Stimulated activated naive CD4-positive, alpha-beta T cell treated with Interleukin-2 at 50 U/mL for 16 hours (primary cell): ENCODE results near the gene GRM8.

ENCODE experiments used
- DNase-seq: peaks from one replicate; lab custom pipeline; 2025; lab: John Stamatoyannopoulos, UW

Gene GRM8

DNA sequence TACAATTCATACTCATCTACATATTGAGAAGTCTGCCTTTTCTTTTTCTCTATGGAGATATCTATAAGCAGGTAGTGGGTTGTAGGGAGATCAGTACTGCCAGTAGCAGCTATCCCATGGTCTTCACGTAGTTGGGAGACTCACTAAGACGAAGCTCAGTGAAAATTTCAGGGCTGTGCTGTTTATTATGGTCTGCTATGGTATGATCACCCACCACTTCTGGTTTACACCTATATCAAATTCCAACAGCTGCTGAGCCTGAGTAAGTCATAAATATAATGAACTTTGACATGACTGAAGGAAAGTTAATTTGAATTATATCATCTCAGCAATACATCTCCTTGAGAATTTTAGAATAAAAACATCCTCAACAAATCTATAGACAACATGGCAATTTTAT is 741.7 kb downstream of the GRM8 start:
- DNase-seq: no peak

DNA sequence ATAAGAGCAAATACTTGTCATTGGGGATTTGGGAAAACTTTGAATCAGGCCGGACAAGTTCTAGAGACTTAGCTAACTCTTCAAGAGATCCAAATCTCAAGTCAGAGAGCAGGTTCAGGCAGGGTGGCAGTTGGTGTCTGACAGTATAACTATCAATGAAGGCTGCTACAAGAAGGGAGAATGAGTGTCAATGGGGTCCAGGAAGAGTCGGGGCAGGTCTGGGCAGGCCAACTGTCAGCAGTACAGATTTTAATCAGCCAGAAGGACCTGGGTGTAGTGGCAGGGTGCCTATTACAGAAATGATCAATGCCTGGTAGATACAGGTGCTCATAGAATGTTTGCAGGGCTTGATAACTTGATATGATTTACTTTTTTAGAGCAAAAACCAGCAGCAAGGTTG is 751.1 kb downstream of the GRM8 start:
- no peak for DNase-seq

DNA sequence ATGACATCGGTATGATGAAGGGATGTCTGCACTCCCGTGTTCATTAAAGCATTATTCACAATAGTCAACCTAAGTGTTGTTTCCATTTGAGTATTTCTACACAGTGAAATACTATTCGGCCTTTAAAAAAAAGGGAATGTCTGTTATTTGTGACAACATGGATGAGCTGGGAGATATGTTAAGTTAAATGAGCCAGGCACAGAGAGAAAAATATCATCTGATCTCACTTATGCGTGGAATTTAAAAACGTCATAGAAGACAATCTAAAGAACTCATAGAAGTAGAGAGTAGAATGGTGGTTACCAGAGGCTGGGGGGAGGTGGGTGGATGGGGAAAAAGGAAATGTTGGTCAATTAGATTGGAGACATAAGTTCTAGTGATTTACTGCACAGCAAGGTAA is 753.3 kb downstream of the GRM8 start:
- no peak for DNase-seq

DNA sequence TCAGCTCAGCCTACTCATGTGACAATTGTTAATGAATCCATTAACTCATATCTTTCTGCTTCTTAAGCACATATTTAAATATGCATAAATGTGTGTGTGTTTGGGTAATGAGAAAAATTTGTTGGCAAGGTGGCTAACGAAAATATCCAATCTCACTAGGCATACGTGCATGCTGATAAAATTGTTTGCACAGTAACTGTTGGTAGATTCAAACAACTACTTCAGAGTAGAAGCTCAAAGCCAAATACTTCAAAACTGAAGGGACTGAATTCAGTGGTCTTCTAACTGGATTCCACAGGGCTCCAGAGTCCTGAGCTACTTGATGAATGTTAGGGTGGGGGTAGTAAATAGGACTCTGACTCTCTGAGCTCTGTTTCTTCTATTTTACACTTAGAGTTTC is 757.0 kb downstream of the GRM8 start:
- no peak for DNase-seq

DNA sequence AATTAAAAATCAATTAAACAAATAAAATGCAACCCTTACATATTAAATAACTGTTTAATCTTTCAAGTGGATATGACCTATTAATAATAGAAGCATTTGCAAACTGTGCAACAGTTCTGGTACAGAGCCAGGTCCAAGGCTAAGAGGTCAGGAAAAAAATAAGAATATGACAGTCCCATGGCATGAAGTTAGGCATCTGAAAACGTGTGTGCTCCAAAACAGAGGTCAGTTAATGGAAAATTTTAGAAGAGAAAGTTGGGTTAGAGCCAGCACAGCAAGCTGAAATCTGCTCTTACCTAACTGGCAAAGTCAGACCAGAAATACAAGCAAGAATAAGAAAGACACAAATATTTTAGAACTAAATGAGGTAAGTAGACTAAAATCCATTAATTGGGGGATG is 757.7 kb downstream of the GRM8 start:
- DNase-seq: no peak

DNA sequence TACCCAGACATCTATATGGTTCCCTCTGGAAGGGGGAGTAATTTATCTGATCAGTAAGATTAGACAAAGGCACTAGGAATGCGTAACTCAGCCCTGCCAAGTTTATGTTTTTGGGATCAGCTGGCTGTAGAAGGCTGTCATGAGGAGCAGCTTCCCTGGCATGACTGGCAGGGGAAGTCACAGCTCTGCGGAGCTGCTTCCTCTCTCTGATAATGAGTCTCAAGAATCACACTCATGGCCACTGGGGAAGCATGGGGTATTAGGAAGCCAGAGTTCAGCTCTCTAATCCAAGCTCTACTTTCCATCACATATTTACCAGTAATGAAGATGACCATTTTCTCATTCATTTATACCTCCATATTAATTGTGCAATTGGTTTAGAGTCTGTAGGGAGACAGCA is 758.9 kb downstream of the GRM8 start:
- DNase-seq: no peak

DNA sequence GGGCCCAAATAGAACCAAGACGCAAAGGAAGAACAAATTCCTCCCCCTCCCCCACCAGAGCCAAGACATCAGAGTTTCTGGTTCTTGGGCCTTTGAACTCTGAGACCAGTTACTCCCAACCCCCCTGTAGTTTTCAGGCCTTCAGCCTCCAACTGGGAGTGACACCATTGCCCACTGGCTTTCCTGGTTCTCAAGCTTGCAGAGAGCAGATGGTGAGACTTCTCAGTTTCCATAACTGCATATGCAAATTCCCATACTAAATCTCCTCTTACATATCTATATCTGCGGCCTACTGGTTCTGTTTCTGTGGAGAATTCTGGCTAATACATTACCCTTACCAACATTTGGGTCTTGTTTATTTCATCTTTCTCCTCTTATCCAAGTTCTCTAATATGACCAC is 762.9 kb downstream of the GRM8 start:
- no peak for DNase-seq

DNA sequence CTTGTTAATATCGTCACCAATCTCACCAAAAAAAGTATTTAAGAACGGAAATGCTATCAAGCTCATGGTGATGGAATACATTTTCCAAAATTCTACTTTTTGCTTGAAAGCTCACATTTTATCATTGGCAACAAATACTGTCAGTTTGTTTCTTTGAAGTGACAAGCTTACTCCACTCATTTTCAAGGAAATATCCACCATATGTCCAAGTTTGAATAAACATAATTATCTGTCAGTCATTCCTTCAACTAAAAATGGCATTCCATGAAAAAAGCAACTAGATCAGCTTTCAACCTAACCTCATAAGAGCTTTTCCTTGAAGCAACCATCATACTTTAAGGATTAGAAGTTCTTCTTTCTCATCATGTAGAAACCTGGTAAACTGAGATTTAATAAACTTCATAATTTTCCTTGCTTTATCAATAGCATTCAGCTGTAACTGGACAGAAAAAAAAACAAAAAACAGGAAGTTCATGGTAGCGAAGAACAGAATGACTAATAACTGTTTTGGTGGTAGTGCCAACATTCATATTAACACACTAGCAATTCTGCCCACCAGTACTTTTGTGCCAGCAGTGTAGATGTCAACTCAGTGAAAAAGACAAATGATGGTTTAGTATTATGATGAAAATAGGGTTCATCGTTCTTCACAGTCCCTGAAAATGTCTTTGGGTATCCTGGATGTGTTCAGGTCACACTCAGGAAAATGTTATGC is 764.9 kb downstream of the GRM8 start:
- DNase-seq: no peak

DNA sequence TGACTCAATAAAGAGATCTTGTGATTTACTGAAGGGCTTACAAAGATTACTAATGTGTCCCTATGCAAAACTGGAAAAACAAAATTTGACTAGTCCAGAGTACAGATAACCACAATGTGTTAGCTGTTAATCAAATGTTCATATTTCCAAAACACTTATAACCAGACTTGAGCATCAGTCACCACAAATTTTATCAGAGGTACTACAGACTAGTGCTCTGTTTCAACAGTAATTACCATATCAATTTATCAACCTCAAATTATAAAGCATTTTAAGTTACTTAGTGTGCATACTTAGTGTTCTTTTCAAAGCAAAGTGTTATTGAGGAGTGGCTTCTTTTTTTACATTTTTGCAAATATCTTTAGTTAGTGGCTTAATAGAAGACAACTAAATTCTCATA is 765.9 kb downstream of the GRM8 start:
- DNase-seq: no peak

DNA sequence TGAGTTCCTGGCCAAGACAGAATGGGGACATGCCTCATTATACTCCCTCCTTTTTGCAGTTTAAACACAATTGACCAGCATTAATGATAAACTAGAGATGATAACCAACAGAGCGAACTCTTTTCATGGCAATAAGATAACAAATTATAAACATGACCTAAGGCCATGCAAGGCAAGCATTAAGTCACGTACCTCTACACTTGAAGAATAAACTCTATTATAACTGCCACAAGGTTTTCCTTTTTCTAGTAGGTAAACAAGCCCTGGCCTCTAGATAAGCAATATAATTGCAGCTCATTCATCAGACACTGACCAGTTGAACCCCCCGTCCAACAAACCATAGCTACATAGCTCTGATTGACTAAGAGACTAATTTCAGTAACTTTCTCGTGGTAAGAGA is 767.0 kb downstream of the GRM8 start:
- no peak for DNase-seq

DNA sequence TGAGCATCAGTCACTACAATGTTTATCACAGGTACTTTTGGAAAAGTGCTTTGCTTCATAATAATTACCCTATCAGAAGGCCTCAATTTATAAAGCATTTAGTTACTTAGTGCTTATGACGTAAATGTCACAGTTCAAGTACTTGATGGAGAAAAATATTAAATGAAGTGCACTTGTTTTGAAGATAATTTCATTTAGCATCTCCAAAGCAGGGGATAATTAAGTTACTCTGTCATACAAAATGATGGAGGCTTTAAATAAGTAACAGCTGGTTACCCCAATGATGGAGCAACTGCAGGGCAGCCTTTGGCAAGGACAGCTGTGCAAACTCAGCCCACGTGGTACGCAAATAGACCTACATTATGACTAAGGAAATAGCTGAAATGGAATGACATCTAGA is 768.8 kb downstream of the GRM8 start:
- DNase-seq: no peak

DNA sequence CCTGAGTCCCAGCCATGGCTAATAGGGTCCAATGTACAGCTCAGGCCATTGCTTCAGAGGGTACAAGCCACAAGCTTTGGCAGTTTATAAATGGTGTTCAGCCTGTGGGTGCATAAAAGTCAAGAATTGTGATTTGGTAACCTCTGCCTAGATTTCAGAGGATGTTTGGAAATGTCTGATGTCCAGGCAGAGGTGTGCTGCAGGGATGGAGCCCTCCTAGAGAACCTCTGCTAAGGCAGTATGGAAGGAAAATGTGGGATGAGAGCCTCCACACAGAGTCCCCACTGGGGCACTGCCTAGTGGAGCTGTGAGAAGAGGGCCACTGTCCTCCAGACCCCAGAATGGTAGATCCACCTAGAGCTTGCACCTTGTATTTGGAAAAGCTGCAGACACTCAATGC is 779.9 kb downstream of the GRM8 start:
- no peak for DNase-seq

DNA sequence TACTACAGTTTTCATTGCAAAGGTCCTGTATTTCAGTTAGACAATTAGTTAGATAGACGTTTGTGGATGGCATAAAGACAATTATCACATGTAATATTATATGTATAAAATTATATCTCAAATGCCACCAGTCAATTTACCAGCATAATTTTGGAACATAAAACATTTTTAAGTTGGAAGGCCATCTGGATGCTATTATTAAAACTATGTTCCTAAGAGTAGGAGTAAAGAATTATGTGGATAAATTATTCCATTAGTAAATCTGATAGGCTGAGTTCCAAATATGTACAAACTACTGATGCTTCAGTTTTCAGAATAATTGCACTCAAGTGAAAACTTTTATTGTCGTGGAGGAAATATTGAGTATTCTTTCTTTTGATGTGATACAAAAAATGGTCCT is 790.3 kb downstream of the GRM8 start:
- no peak for DNase-seq

DNA sequence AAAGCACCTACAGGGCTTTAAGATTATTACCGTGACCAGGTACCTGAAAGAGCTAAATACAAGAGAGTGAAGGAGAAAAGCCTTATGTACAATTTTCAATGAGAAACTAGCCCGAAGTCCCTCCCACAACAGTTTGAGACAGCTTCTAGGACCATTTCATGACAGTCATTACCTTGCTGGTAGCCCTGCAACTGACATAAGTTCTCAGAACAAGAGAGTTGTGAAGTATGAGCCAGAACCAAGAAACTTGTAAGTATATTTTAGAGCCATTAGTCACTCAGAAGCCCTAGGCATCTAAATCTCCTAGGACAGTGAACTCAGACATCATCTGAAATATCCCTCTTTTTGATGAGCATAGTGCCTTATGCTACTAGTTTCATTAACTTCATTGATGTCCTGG is 792.1 kb downstream of the GRM8 start:
- no peak for DNase-seq

DNA sequence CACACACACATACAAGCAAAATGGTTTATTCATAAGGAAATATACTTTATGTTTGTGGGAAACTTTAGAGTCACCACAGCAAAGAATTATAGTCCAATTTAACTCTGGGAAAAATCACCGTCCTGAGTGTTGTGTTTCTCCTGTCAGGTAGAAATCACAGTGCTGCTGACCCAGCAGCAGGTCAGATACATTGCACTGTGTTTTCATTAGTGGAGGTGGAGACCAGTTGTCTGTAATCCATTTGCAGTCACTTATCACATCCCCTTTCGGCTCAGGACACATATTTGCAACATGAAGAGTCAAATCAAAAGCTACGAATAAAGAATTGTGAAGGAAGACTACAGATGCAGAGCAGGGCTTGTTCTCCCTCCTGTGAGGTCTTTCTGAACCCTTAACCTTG is 799.6 kb downstream of the GRM8 start:
- DNase-seq: no peak

DNA sequence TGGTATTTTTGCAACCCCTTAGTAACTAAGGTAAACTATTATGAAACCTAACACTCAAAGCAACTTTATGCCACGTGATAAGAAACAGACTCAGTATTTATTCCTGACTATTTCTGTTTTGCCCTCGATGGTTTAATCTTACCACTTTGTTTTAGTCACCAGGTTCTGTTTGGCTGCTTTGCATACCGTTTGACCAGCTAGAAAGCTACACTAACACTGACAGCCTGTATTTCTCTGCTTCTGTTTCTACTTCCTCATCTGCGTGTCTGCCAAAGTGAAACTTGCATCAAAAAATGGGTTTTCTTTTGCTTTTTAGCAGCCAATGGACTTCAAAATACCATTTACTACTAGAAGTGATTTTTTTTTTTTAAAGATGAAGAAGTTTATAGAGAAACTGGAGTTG is 802.5 kb downstream of the GRM8 start:
- no peak for DNase-seq

DNA sequence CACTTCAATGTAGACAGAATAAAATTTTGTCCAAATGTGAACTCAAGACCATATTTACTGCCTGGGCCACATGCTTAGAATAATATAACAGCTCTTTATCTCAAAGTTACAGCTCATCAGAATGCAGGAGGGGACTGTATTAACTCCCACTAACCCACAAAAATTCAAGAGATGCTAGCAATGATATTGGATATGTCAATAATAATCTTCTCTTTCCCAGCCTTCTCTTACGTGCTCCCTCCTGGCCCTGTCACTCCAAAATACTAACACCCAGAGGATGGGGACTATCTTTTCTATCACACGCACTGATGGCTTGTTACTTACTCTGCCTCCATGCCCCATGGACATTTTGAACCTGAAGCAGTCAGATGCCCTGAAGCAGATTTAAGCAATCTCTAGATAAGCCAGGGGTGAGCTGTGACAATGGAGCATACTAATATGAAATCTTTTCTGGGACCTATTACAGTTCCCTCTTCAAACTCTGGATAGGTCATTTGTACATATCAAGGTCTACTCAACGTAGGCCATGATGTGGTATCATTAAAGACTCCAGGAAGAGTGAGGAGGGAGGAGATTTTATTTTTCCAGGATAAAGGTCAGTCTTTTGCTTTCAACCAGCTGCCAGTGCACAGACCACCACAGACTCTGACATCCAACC is 803.0 kb downstream of the GRM8 start:
- DNase-seq: no peak

DNA sequence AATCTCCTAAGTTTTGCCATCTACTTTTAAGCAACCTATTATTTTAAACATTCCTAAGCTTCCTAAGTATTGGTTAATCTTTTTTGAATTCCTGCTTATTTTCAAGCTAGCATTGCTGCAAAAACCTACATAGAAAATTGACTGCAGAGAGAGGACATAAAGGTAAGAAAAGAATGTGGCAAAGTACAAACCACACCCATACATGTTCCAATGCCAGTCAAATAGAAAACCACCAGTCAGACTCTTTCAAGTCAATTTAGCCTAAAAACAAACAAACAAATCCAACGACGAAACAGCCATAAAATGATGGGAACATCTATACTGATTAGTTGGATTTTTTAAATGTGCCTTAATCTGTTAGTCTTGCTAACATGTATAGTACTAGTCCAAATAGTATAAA is 804.8 kb downstream of the GRM8 start:
- no peak for DNase-seq

DNA sequence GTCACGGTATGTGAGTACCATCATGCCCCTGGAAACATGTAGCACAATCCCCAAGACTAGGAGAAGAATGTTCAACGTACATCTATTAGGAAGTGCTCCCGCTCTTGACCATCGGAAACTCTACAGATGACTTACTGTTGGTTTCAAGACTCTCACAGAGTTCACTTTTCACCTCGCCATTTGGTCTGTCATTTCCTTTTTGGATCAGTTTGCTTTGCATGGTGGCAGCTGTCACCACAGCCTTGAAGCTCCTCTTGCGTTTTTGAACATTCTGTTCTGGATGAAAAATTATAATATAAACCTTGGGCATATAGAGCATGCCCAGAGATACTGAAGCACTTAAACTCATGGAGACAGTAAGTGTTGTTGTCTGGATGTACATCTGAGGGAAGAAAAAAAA is 806.8 kb downstream of the GRM8 start:
- no peak for DNase-seq

DNA sequence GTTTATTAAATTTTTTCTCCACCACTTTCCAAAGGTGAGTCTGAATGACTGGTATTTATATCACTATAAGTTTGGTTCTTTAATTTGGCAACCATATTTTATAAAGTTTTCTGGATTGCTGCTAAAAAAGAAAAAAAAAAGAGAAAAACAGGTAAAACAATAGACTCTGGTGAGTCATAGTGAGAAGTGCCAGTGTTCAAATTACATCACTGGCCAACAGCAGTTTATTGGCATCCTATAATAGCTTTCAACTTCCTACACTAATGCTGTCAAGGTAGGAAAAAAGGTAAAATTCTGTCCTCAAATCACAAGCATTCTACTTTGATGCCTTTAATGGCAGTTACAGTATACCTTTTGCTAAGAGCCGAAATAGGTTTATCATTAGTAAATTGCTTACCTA is 808.8 kb downstream of the GRM8 start:
- no peak for DNase-seq

DNA sequence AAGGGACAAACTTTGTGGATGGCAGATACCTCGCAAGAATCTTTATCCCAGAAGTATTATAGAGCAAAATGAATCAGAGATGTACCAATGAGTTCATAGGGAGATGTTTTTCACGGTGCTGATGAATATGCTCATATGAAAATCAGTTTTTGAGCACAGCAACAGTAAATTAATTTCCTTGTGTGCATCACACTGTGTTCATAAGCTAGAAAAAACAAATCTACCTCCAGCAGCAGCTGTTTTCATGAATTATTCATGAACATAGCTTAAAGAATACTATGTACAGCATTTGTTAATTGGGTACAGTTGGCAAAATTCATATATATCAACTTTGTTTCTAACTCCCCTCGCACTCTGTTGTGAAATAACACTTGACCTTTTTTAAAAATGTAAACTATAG is 809.8 kb downstream of the GRM8 start:
- no peak for DNase-seq

DNA sequence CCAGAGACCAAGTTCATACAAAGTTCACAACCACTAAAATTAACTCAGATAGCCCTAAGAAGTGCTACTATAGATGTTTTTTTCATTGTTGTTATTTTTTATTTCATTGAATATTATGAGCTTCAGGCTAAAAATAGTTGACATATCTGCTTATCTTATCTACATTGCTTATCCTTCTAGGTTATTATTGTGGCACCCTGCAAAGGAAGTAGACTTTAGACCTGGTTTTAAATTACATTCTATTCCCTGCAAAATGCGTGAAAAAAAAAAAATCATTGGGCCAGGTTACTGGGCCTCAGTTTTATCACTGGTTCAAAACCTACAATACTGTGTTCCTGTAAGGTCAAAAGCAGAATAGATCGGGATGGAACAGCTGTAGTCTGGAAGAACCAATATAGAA is 811.0 kb downstream of the GRM8 start:
- no peak for DNase-seq

DNA sequence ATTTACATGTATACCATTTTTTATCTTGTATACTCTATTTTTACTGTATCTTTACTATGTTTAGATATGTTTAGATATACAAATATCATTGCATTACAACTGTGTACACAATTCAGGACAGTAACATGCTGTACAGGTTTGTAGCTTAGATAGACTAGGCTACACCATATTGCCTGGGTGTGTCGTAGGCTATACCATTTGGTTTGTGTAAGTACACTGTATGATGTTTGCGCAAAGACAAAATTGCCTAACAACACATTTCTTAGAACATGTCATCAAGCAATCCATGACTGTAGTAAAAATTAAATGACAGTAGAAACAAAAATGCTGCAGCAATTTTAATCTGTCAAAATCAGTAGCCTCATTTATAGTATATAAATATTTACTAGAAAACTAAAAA is 812.2 kb downstream of the GRM8 start:
- DNase-seq: no peak

DNA sequence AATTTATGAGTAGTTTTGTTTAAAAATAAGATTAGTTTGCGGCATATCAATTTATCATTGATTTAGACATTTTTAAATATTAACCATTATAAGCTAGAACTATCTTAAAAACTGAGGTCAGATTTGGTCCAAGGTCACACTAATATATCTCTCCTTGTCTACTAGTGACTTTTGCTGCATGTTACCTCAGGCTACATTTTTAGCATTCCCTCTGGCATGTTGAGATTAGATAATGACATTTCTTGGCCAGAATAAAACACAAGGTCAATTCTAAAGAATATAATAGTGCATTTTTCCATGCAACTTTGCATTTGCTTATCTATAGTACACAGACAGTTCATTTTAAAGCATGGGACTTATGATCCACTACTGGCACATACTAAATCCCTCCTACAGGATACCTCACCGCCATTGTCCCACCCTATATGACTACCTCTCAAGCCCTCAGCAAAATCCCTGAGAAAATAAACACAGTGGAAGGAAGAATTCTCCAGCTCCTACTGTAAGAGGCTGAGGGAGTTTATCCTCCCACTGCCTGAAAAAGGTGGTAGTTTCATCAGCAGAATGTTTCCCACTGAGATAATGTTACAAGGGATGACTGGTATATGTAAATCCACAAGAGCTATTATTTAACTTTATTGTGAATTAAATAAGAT is 816.4 kb downstream of the GRM8 start:
- no peak for DNase-seq
